SW480 (cell line): ENCODE results near the gene SALL1.

Experiments used
- DNase-seq: peaks from one replicate; pipeline ENCODE4 v3.0.0-alpha.2; 2016; ENCODE audit warnings: low spot score

SALL1 gene

DNA sequence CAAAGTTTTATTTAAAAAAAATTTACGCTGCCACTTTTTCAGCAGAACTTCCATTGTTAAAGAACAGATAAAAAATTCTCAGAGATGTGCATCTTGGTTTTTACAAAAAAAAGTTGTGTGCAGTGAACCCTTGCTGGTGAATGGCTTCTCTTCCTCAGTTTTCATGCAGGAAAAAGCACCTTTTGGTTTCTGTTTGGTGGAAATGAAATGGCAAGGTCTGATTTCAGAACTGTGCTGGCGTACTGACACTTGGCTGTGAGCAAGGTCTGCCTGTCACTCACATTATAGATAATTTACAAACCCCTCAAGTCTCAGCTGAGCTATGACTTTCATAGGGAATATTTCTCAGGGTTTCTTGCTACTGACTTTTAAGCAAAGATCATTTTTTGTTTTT lies 5.7 kb upstream of the SALL1 start:
- no peak for DNase-seq

DNA sequence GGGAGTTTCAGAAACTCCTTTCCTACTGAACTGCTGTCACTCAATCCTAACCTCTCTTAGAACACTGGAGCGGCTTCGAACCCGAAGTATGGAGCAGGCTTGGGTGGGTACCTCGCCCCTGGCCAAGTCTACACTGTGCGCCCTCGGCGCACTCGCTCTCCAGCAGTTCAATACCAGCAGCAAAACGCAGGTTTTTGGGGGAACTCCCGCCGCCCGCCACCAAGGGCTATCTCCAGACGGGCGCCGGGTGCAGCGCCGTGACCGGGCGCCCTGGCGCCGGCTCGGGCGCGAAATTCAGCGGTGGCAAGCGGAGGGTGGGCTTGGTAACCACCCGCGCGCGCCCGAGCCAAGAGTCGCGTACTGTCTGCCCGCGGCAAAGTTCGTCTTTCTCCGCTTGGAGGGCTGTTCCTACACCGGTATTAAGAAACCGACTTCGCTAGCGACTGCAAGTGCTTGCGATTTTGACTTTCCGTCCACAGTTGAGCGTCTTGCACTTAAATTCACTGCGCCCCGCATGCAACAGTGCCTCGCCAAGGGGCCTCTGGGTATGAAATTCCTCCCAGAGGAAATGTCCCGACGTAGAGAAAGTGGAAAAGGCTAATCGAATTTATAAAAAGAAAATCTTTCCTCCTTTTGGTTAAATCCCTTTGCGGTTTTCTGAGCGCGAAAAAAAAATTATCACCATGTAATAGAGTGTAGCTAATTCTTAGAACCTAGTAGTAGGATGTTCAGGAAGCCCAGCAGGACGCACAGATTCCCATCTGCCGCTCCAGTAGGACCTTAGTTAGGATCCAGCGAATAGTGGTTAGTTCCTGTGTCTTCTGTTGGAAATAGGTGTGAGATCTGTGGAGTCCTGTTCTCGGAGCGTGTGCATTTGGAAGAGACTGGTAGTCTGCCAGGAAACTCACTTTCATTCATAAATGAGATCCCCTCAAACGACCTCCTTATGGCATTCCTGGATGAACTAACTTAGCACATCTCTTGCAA lies 5.0 kb upstream of the SALL1 start:
- DNase-seq, result no peak

DNA sequence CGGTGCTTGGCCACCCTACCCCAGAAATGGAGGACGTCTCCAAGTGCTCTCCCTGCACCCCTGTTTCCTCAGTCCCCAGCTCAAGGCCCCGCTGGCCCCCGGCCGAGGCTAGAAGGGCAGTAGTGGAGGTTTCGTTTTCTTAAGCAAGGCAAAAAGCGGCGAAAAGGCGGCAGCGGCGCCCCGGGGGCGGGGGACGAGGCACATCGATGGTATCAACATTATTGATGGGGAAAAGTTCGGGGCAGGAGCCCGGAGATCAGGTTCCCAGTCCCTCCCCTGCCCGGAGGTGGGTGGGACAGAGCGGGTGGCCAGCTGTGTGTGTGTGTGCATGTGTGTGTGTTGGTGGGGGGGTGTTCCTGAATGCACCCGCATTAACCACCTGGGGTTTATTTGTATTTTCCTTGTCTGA lies 4.1 kb upstream of the SALL1 start:
- no peak for DNase-seq

GRCh38 chr16:51154271-51155171 lies 3.5 kb upstream of the SALL1 start:
- no peak for DNase-seq

DNA sequence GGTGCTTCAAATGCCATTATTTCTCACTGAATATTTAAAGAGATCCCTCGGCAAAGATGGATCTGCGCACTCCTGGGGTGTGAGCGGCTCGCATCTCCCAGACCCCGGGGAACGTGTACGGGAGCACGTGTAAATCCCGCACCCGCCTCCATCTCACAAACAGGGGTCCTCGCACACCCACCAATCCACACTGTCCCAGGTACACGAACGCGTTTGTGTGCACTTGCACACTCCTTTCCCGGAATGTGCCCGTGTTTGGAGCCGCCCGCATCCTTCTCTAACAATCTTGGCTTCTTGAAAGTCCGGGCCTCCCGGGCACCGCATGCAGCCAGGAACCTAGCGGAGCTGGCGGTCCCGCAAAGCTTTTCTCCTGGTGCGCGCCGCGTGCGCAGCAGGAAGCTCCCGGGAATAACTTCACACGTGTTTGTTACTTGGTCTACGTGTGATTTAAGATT lies 2.5 kb upstream of the SALL1 start:
- DNase-seq, result no peak

GRCh38 chr16:51152691-51153576 lies 1.9 kb upstream of the SALL1 start:
- no peak for DNase-seq

DNA sequence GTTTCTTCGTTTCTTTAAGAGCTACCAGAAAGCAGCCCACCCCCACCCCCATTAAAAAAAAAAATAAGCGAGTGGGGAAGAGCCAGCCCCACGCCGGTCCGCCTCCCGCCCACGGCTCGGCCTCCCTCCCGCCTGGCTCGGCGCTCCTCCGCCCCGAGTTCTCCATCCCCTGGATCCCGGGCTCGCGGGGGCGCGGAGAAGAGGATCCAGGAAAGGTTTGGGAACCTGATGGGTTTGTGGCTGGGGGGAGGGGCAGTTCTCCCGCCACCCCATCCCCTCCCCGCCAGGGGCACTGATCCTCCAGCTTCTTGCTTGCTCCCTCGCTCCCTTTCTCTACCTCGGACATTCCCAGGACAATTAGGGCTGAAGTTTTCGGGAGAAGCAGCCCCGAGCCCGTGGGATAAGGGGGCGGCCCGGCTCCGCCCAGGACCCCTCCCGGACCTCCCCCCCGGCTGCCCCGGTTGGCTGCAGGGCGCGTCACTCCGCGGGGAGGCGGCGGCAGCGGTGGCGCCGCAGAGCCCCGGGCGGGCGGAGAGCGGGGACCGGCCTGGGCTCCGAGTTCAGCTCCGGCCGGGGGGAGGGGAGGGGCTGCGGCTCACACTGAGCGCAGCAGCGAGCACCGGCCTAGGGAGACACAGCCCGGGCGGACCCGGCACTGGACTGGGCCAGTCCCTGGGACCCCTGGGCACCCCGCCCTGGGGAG lies 1.0 kb upstream of the SALL1 start:
- no peak for DNase-seq

DNA sequence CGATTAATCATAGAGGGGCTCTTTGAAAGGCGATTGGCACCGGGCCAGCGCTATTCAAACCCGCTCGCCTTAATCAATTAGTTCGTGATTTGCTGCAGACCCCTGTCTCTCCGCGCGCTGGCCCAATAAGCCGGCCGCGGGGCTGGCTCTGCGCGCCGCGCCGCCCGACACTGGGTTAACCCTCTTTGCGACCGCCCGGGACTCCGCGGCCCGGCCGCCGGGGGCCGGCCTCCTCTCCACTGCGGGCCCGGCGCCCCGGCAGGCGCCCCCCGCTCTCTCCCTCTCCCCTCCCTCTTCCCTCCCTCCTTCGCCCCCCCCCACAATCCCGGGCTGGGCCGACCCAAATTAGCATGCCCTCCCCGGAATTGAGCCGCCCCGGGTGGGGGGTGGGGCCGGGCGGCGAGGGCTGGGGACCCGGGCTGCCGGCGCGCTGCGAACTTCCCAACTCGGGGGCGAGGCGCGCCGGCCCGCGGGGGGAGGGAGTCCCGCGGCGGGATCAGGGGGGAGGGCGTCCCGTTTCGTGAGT lies 428 bp upstream of the SALL1 start:
- DNase-seq, result no peak

- DNase-seq, result no peak
These were observed 744 bp downstream of the SALL1 start for GRCh38 chr16:51150165-51150887.

DNA sequence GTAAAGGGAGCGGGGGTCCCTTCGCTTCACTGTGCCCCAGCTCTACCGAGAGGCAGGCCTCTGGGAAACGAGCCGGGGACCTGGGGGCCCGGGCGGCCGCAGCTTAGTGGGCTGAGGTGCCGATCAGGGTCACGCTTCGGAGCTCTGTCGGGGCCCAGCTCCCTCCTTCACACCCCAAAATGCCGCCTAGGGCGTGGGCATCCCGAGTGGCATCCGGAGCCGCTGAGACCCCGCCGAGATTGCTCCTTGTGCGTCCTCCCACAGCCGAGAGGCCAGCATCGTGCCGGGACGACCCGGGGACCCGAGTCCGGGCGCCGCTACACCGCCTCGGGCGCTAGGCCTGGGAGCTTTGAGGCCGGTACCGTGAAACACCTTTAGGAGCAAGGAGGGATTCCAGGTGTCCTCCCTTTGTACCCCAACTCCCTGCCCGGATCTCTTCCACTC lies 1.3 kb downstream of the SALL1 start:
- no peak for DNase-seq

GRCh38 chr16:51149251-51149661 lies 1.8 kb downstream of the SALL1 start:
- no peak for DNase-seq

DNA sequence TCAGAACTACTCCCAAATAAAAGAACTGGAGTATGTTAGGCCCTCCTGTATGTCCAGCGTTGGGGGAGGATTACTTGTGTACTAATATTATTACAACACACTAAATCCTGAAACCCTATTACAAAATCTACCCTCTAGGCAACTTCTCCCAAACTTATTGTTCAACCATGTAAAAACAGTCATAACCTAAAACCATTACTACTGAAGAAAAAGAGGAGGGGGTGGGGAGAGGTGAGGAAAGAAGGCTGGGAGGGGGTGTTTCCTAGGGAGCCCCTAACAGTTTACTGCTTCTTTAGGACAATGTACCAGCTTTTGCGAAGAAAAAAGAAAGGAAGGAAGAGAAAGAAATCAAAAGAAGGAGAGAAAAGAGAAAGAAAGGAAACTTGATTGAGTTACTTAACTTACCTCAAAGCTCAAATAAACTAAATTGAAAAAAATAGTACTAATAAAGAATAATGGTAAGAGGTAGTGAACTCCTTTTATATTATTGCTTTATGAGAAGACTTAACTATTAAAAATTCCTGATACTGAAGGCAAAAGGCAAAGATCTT lies 2.3 kb downstream of the SALL1 start:
- no peak for DNase-seq

GRCh38 chr16:51147776-51148677 lies 3.0 kb downstream of the SALL1 start:
- DNase-seq, result no peak

- DNase-seq, result no peak
These were observed 4.7 kb downstream of the SALL1 start for GRCh38 chr16:51146256-51146924.

- no peak for DNase-seq
These were observed 6.9 kb downstream of the SALL1 start for GRCh38 chr16:51144203-51144602.

- no peak for DNase-seq
These were observed 7.7 kb downstream of the SALL1 start for GRCh38 chr16:51143196-51143977.

DNA sequence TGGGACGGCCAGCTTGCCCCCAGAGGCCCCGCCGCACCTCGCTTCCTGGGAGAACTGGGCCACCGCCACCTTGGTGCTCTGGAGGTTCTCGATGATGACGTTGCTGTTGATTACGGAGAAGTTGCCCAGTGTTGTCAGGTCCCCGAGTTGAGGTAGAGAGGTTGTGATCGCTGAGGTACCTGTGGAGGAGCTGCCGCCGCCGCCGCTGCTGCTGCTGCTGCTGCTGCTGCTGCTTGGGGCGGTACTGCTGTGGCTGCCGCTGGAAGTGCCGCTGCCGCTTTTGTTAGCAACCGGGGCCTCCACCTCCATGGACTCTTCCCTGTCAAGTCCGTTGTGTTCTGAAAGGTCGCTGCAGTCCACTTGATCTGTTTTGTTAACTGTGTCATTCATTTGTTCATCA lies 9.5 kb downstream of the SALL1 start:
- DNase-seq, result no peak
